GM19240 (cell line): ENCODE data around the gene CACNA2D4.

ENCODE experiments used
- DNase-seq: peaks from one replicate; pipeline ENCODE4 v3.0.0; 2011; ENCODE audit warnings: low spot score; ENCODE audit not compliant: insufficient read length

The CACNA2D4 gene

DNA sequence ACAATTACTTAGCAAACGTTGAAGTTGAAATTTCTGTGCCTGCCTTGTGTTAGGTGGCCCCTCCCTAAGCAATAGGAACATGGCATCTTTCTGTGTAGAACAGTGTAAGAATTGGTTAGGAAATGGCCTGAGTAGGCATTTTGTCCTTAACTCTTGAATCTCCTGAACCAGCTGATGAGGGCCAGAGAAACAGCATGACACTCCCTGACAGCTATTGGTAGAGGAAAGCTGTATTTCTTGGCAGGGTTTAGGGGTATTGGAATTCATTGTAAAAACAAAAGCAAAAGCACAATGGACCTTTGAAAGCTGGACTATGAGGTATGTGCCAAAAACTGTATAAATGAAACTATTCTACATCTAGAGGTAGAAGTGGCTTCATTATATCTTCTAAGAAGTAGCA is 138.7 kb downstream of the CACNA2D4 start:
- no peak for DNase-seq

GRCh38 chr12:1778911-1779310 is 139.5 kb downstream of the CACNA2D4 start:
- no peak for DNase-seq

DNA sequence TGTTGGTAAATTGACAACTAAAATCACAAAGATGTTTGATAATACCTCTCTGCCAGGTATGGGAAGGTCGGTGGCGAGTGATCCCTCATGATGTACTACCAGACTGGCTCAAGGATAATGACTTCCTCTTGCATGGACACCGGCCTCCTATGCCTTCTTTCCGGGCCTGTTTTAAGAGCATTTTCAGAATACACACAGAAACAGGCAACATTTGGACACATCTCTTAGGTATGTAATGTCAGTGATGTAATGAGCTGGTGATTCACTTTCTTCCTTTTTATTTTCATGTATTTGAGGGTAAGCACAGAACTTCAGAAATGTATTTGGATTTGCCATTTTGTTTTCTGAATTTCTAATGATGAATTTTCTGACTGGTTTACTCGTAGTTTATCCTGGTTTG is 140.7 kb downstream of the CACNA2D4 start:
- no peak for DNase-seq

DNA sequence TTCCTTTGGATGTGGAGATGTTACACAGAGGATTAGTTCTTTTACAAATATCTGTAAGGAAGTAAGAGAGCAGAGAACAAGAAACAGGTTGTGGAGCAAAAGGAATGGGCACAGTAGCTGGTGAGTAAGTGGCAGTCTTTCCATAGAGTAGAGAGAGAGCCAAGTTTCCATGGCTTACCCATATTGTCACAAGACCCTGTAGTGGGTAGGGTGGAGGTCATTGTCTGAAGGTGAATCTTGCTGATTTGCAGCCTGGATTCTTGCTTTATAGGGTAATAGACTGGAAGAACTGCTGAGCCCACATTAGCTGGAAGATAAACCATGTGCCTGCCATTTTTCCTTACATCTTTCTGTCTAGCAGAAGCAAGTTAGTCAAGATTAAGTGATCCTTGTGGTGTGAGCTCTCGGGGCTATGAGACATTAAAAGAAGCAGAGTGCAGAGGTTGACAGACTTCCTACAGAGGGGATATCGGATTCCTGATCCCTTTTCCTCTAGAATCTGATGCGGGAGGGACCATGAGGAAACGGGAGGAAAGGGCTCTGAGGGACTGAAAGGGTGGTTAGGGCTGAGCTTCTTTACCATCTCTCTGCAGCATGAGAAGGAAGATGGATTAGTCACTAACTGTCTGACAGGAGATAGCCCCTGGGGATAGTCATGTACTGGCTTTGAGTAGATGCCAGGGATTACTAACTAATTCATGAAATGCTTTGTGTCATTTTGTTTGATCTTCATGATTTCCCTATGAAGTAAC is 142.1 kb downstream of the CACNA2D4 start:
- no peak for DNase-seq

DNA sequence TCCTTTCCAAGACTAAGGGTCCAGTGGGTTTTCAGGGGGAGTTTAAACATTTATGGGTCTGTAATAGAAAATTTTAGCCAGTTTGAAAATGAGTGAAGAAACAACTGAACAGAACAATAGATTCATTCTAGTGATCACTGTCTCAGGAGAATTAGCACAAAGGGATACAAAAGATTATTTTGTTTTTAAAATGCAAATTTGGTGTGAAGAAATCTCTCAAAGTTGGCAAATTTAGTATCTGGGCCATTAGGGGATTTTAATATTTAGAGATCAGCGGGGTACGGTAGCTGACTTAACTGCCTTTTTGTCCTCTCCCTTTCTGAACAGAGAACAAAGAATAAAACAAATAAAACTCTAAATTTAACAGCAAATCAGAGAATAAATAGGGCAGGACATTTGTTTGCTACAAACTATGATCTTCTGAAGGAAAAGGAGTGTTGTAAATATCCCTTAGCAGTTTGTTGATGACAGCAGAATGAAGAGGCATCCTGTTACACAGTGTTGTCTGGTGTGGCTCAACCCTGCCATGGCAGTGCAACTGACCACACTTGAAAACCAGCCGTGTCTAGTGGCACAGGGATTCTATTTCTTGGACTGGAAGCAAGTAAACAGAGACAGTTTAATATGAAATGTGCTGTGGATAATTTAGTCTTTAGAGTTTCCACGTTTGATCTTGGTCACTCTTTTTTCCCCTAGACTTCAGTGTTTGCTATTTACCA is 144.4 kb downstream of the CACNA2D4 start:
- no peak for DNase-seq

- no peak for DNase-seq
Observed at GRCh38 chr12:1769809-1770494, 148.5 kb downstream of the CACNA2D4 start.

DNA sequence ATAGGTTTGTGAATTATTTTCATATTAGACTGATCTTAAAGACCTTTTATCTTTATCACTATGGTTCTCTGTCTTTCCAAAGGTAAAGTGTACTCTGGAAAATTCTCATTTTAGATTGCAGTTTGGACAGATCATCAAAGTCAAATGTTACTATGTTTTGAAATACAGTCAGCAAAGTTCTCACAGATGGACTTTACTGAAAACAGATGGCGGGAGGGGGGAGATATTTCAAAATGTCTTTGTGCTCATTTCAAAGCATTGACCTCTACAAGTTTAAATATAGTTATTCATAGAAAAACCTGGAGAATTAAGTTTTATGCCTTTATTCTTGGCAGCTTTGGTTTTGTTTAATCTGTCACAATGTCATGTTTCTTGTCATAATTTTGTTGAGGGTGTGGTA is 149.8 kb downstream of the CACNA2D4 start:
- no peak for DNase-seq

DNA sequence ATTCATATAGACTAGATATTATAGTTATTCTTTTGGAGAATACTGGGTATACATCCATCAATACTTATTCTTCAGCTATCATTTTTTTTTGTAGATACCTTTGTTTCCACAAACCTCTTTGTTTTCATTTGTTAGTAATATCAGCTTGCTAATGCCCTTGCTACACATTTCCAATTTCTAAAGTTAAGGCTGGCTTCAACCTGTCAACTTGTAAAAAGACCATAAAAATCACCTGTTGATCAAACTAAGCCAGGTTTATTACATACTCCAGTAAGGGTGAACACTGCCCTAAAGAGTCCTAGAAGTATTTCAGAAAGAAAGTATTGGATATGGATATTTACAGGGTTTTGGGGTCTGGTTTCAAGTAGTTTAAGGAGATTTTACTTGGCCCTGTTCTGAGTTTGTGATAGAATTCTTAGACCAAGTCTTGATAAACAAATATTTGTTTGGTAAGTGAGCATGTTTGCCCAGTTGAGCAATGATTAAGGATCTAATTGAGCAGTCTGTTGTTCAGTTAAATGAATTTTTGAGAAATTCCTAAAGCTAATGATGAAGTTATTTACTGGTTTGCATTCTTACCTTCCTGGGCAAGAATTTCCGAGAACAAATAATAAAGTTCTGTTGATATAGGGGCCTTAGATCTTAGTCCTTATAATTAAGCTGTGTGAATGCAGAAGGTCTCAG is 150.9 kb downstream of the CACNA2D4 start:
- DNase-seq = no peak

- DNase-seq = no peak
Observed at GRCh38 chr12:1766110-1766509, 152.3 kb downstream of the CACNA2D4 start.

DNA sequence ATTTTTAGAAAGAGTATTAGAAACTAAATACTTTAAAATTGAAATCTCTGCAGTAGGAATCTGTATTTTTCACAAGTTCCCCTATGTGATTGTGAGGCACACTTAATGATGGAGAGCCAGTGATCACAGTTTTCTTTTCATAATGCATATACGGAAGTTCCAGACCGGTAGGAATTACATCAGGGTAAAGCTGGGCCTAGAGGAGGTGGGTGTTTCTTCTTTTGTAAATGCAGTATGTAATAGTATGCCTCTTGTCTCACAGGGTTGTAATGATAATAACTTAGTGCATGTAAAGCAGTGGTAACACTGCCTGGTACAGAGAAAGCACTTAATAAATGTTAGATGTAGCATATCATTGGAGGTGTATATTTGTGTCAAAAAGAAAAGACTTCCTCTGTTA is 155.3 kb downstream of the CACNA2D4 start:
- no peak for DNase-seq

DNA sequence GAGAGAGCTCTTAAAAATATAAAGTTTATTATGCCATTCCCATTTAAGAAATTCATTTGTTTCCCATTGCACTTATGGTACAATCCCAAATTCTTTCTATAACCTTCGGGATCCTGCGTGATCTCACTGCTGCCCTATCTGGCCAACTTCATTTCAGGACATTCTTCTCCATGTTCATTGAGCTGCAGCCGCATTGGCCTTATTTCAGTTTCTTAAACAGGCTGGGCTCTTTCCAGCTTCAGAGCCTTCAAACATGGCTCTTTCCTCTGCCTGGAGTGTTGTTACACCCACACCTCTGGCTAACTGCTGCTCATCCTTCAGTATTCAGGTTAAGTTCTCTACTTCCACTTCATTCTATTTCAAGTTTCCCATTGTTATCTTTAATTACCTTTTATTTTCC is 156.6 kb downstream of the CACNA2D4 start:
- DNase-seq = no peak

DNA sequence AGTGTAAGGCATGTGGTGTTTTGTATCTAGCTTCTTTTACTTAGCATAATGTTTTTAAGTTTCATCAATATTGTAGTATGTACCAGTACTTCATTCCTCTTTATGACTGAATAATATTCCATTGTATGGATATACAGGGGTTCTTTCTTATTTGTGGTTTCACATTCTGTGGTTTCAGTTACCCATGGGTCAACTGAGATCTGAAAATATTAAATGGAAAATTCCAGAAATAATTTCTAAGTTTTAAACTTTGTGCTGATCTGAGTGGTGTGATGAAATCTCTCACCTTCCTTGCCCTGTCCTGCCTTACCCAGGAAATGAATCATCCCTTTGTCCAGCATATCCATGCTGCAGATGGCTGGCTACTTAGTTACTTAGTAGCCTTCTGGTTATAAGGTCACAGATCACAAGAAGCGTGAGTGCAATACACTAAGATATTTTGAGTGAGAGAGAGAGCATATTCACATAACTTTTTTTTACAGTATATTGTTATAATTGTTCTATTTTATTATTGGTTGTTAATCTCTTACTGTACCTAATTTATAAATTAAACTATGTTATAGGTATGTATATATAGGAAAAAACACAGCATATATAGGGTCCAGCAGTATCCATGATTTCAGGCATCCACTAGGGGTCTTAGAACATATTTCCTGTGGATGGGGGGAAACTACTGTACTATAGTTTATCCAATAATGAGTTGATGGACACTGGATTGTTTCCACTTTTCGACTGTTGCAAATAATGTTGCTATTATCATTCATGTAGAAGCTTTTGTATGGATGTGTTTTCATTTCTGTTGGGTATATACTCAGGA is 157.7 kb downstream of the CACNA2D4 start:
- no peak for DNase-seq

DNA sequence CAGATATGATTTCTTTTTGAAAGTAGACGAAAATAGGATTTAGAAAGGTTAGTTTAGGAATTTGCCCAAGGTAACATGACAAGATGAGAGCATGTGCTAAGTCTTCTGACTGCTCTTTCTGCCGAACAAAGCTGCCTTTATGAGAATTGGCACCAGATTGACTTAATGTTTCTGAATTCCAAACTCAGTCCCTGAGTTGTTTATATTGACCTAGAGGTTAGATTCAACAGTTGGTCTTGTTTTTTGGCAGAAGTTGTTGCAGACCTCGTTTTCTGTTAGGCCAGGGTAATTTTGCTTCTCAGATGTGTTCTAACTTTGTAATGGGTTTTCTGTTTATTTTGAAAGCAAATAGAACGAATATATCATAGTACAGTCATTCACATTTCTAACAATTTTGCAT is 159.6 kb downstream of the CACNA2D4 start:
- DNase-seq = no peak

DNA sequence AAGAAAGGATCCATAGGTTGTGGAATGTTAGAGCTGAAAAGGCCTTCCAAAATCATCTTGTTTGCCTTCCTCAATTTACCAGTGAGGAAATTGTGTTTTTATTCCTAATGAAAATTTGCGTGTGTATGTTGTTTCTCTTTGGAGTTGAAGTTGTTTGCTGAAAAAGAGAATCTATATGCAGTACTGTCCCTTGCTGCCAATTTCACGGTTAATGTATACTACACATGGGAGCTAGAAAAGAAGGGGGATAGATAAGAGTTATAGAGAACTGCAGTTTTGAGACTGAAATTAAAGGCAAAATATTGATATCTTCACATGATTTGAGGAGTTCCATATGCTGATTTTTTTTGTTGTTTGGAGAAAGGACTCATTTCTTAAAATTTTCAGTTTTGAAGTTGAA is 160.1 kb downstream of the CACNA2D4 start:
- DNase-seq = no peak

- no peak for DNase-seq
Observed at GRCh38 chr12:1750300-1750699, 168.2 kb downstream of the CACNA2D4 start.

DNA sequence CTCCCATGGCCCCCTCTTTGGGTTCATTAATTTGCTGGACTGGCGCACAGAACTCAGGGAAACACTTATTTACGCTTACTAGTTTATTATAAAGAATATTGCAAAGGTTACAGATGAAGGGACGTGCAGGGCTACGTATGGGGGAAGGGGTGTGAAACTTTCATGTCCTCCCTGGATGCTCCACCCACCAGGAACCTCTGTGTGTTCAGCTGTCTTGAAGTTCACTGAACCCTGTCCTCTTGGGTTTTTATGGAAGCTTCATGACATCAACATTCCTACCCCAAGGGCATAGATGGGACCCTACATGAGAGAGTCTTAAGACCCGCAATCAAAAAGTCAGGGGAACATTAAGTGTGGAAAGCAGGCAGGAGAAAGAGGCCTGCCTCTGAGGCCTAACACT is 169.4 kb downstream of the CACNA2D4 start:
- no peak for DNase-seq

GRCh38 chr12:1747609-1748008 is 170.8 kb downstream of the CACNA2D4 start:
- DNase-seq = no peak

DNA sequence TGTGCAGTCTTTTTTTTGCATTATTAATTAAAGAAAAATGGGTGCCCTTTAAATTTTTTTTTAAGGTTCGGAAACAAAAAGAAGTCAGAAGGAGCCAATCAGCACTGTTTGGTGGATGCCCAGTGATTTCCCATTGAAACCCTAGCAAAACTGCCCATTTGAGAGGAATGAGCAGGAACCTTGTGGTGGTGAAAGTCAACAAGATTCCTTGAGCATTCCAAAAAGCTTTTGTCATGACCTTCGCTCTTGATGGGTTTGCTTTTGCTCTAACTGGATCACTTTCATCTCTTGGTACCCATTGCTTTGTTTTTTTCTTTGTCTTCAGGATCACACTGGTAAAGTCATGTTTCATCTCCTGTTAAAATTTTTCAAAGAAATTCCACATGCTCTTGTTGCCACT is 173.5 kb downstream of the CACNA2D4 start:
- DNase-seq = no peak
